GM18868 (cell line): ENCODE results near the gene TFDP1.
"Not testable (repeated sequence)": the region's sequence is repeated elsewhere in the genome, so short reads cannot be mapped to it uniquely, and the experiment has no call there.

Experiments
- ATAC-seq: cut with Tn5 transposase; IDR thresholded peaks from one replicate; pipeline ENCODE4 v1.9.1; 2021; ENCODE audit warnings: mild to moderate bottlenecking, moderate library complexity; ENCODE audit not compliant: unreplicated experiment

TFDP1 gene

DNA sequence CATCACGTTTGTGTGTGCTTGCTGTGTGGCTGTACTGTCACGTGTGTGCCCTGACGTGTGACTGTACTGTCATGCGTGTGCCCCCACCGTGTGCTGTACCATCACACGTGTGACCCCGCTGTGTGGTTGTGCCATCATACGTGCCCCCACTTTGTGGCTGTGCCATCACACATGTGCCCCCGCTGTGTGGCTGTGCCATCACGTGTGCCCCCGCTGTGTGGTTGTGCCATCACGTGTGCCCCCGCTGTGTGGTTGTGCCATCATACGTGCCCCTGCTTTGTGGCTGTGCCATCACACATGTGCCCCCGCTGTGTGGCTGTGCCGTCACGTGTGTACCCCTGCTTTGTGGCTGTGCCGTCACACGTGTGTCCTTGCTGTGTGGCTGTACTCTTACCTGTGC is 25.7 kb downstream of the TFDP1 start:
- no peak for ATAC-seq

DNA sequence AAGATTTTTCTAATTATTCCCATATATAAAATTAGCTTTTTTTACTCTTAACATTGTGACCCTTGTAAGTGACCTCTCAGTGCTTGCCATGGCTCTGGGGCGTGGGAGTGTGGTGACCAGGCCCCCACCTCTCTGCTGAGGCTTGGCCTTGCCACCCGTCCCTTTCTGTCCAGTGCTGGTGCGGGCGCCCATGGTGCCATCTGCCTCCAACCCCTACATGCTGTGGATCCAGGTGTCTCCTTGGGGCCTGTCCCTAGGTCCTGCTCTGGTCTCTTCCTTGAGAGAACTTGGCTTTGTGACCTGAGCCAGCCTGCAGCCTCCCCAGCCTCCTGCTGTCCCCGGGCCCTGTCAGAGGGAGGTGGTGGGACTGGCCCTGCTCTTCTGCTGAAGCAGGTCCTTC is 27.4 kb downstream of the TFDP1 start:
- no peak for ATAC-seq

- no peak for ATAC-seq
Observed at GRCh38 chr13:113612607-113613006, 28.1 kb downstream of the TFDP1 start.

GRCh38 chr13:113613789-113614379 is 29.3 kb downstream of the TFDP1 start:
- no peak for ATAC-seq

DNA sequence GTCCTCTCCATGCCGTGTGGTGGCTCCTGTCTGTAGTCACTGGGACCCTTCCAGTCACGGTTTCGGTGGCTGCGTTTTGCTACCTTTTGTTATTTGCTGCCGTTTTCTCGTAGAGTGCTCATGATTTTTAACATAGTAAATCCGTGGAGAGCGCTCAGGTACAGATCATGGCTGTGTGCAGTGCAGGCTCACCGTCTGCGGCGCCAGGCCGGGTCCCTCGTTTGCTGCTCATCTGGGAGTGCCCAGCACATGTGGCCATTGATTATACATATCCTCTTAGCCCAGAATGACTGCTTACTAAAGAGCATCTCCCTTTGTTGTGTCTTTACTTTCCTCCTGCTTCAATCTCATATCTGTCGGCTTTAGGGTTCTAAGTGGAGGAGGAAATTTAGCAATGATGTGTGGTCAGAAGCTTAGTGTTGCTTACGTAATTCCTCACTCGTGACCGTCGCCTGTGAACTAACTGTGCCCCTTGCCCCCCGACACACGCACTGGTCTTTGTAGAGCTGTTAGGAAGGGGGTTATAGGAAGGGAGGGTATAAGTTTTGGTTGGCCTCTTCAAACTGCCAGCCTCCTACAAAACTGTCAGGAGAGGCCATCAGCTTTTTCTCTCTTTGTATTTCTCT is 31.8 kb downstream of the TFDP1 start:
- no peak for ATAC-seq

DNA sequence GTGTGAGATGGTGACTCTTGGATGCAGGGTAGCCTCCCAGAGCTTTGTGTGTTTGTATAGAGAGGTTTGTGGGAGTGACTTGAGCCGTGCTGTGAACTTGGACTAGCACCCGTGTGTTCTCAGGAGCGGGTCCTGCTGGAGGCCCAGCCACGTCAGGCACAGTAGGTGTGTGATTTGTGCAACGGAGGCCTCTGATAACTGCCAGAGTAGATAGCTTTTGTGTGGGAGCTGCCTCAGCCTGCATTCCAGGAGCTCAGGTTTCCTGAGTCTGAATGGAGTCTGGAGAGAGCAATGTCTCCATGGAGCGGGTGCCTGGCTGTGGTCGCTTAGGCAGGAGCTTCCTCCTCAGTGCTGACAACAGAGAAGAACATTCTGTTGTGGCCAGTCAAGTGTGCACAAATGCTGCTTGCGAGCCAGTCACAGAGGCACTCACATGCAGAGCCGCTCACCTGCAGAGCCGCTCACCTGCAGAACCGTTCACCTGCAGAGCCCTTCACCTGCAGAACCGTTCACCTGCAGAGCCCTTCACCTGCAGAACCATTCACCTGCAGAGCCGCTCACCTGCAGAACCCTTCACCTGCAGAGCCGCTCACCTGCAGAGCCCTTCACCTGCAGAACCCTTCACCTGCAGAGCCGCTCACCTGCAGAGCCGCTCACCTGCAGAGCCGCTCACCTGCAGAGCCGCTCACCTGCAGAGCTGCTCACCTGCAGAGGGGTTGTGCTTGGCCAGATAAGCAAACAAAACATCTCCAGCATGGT is 32.6 kb downstream of the TFDP1 start:
- no peak for ATAC-seq

- no peak for ATAC-seq
Observed at GRCh38 chr13:113617961-113618360, 33.4 kb downstream of the TFDP1 start.

DNA sequence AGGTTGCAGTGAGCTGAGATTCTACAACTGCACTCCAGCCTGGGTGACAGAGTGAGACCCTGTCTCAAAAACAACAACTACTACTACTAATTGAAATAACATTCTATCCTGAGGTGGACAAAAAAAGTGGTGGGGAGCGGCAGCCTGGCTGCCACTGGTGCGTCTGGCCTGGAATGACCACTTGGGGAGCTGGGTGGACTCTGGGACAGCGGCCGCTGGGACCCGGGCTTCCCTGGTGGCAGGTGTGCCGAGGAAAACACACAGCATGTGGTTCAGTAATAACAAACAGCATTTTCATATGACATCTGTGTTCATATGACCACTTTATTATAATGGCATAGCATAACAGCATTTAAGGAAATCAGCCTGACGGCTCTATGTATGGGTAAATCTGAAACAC is 33.9 kb downstream of the TFDP1 start:
- no peak for ATAC-seq

GRCh38 chr13:113620036-113620796 is 35.7 kb downstream of the TFDP1 start:
- ATAC-seq: no peak

GRCh38 chr13:113621046-113621445 is 36.5 kb downstream of the TFDP1 start:
- ATAC-seq: no peak

- ATAC-seq: not testable (repeated sequence)
Observed at GRCh38 chr13:113621498-113621897, 36.9 kb downstream of the TFDP1 start.

GRCh38 chr13:113621986-113622550 is 37.5 kb downstream of the TFDP1 start:
- ATAC-seq: not testable (repeated sequence)

DNA sequence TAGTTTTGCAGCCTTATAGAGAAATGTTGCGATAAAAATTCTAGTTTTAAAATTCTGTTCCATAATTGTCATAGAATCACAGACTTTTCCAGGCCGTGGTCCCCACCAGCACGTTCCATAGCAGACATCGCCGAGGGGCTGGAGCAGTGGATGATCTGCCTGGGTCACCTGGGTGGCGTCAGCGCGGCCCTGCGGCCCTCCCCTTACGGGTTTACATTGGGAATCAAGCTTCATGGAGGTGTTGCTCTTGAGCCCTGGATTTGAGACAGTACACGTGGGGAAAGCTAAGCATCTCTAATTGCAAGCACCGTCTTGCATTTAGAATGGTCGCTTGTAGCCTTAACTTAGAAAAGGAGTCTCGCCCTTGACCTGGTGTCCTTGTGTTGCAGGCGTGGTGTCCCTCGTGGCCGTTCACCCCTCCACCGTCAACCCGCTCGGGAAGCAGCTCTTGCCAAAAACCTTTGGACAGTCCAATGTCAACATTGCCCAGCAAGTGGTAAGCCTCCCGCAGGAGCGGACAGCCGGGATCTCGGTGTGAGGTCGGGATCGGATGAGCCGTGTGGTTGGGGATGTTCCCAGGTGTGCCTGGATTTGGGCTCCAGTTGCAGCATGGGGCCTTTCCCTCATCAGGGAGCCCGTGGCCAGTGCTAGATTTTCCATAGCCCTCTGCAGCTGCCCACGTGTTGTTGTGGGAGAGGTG is 38.4 kb downstream of the TFDP1 start:
- no peak for ATAC-seq

GRCh38 chr13:113623491-113624234 is 39.1 kb downstream of the TFDP1 start:
- no peak for ATAC-seq

GRCh38 chr13:113624235-113624587 is 39.7 kb downstream of the TFDP1 start:
- ATAC-seq: no peak

- not testable (repeated sequence) for ATAC-seq
Observed at GRCh38 chr13:113624640-113625304, 40.2 kb downstream of the TFDP1 start.

DNA sequence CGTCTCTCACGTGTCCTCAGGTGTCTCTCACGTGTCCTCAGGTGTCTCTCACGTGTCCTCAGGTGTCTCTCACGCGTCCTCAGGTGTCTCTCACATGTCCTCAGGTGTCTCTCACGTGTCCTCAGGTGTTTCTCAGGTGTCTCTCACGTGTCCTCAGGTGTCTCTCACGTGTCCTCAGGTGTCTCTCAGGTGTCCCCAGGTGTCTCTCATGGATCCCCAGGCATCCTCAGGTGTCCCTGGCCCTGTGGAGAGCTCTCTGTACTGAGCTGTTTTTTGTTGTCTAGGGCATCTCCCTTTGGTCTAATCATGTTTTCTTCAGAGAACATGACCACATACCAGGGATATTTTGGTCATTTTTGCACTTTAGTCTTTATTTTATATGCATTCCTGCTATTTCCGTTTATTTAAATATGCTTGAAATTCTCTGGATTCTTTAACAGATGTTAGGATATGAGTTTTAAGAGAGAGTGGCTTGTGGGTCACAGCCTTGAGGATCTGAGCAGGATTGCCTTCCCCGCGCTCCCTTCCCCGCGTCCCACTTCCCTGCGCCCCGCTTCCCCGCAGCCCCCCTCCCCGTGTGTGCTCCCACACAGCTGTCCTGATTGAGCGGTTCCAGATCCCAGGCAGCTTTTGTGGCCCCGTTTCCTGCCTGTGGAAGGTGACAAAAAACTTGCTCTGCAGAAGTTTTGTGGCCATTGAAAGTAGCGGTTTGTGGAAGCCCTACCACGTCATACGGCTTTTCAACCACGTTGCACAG is 41.6 kb downstream of the TFDP1 start:
- no peak for ATAC-seq

GRCh38 chr13:113627136-113627535 is 42.6 kb downstream of the TFDP1 start:
- ATAC-seq: no peak
